Fibroblast of skin of right biceps (primary cell): ENCODE data around the gene MYO1F.

Experiments
- DNase-seq: peaks from one replicate; pipeline ENCODE4 v3.0.0-alpha.2; 2013

The MYO1F gene

GRCh38 chr19:8489561-8490394 is 87.5 kb downstream of the MYO1F start:
- no peak for DNase-seq

- no peak for DNase-seq
These were observed 88.9 kb downstream of the MYO1F start for GRCh38 chr19:8488365-8488764.

GRCh38 chr19:8487137-8487851 is 89.9 kb downstream of the MYO1F start:
- no peak for DNase-seq

GRCh38 chr19:8486661-8487136 is 90.5 kb downstream of the MYO1F start:
- DNase-seq: no peak

GRCh38 chr19:8485561-8486371 is 91.5 kb downstream of the MYO1F start:
- no peak for DNase-seq

GRCh38 chr19:8484331-8484894 is 92.8 kb downstream of the MYO1F start:
- no peak for DNase-seq

GRCh38 chr19:8483165-8483564 is 94.1 kb downstream of the MYO1F start:
- DNase-seq: no peak

- no peak for DNase-seq
These were observed 94.5 kb downstream of the MYO1F start for GRCh38 chr19:8482696-8483095.

- no peak for DNase-seq
These were observed 95.6 kb downstream of the MYO1F start for GRCh38 chr19:8481616-8482015.

GRCh38 chr19:8481201-8481600 is 96.0 kb downstream of the MYO1F start:
- DNase-seq: no peak

- no peak for DNase-seq
These were observed 98.6 kb downstream of the MYO1F start for GRCh38 chr19:8478598-8478997.

- DNase-seq: no peak
These were observed 99.4 kb downstream of the MYO1F start for GRCh38 chr19:8477889-8478288.

- no peak for DNase-seq
These were observed 100.7 kb downstream of the MYO1F start for GRCh38 chr19:8476524-8476923.

GRCh38 chr19:8475005-8475404 is 102.2 kb downstream of the MYO1F start:
- DNase-seq: no peak

GRCh38 chr19:8473648-8474476 is 103.4 kb downstream of the MYO1F start:
- DNase-seq: no peak
